A549 (cell line): ENCODE data around the gene SEC22A. TPM values are rescaled to one million over a fixed set of nuclear protein-coding genes. Genes with fewer than 3 reads are reported as not detected.

ENCODE experiments used
- ATAC-seq, 2 experiments: fragments of 200-7000 bp in 1 of 2; fragments of >200 bp in 1 of 2; cut with Nextera tagmentation in 1 of 2; cut with Tn5 transposase in 1 of 2; 3 replicates each; pipeline versions ENCODE4 v1.8.0 to v1.9.1; 2018 to 2020; ENCODE audit warnings: mild to moderate bottlenecking in 1 of 2, moderate library complexity in 1 of 2
- CTCF ChIA-PET: fragments of 300-600 bp; sonication (Branson Sonifier 250); formaldehyde crosslinking; extraction: SDS; loops from one replicate; lab custom pipeline; 2021; ENCODE audit warnings: antibody characterized with exemption, inconsistent platforms; lab: Yijun Ruan, JAX
- POLR2A ChIA-PET: fragments of 350-600 bp; formaldehyde crosslinking; extraction: SDS; loops from one replicate; lab custom pipeline; 2021; ENCODE audit warnings: antibody characterized with exemption, inconsistent platforms; lab: Yijun Ruan, JAX
- DNase-seq, 2 experiments: peaks; one replicate each; pipeline versions ENCODE4 v3.0.0 to v3.0.0-alpha.2; 2011 to 2016; ENCODE audit warnings: low read depth in 1 of 2, low spot score in 1 of 2
- FAIRE-seq: peaks from 2 replicates; lab custom pipeline; 2011; peaks lifted over from hg19 to GRCh38; lab: Jason Lieb, UNC
- H3K27ac ChIP-seq, 2 experiments: fragments of >200 bp; sonication (Bioruptor Twin); formaldehyde crosslinking; 3 replicates each; pipeline ENCODE4 v1.5.1; 2016 to 2017
- H3K4me1 ChIP-seq: fragments of >200 bp; sonication (Bioruptor Twin); formaldehyde crosslinking; 3 replicates; pipeline ENCODE4 v1.6.1; 2016
- H3K4me2 ChIP-seq: fragments of >200 bp; sonication (Bioruptor Twin); formaldehyde crosslinking; 3 replicates; pipeline ENCODE4 v1.6.1; 2016
- H3K4me3 ChIP-seq: fragments of >200 bp; sonication (Bioruptor Twin); formaldehyde crosslinking; 3 replicates; pipeline ENCODE4 v1.5.1; 2016
- H3K9me3 ChIP-seq: fragments of >200 bp; sonication (Bioruptor Twin); formaldehyde crosslinking; 3 replicates; pipeline ENCODE4 v1.6.1; 2016
- BCL3 ChIP-seq: fragments of >200 bp; sonication (Bioruptor Twin); formaldehyde crosslinking; IDR thresholded peaks from 3 replicates; pipeline ENCODE4 v1.6.1; 2016
- CEBPB ChIP-seq, 2 experiments: fragments of >200 bp in 1 of 2; sonication (Bioruptor Twin) in 1 of 2; formaldehyde crosslinking in 1 of 2; IDR thresholded peaks; 2 replicates each; pipeline ENCODE4 v1.6.1; 2012 to 2016
- EHF ChIP-seq: fragments of 250-450 bp; sonication (Bioruptor Pico); IDR thresholded peaks from 2 replicates; pipeline ENCODE4 v1.5.0; 2020; ENCODE audit warnings: mild to moderate bottlenecking
- ELK1 ChIP-seq: fragments of 150-350 bp; IDR thresholded peaks from 2 replicates; pipeline ENCODE4 v1.6.1; 2014; ENCODE audit warnings: low read depth, mild to moderate bottlenecking, low read length
- FOSB ChIP-seq: fragments of 250-450 bp; sonication (Bioruptor Pico); IDR thresholded peaks from 2 replicates; pipeline ENCODE4 v1.5.0; 2020; ENCODE audit warnings: mild to moderate bottlenecking, moderate library complexity
- HES2 ChIP-seq: fragments of >200 bp; sonication (Bioruptor Twin); formaldehyde crosslinking; IDR thresholded peaks from 2 replicates; pipeline ENCODE4 v1.6.1; 2016
- HEYL ChIP-seq: fragments of 250-450 bp; sonication (Bioruptor Pico); IDR thresholded peaks from 2 replicates; pipeline ENCODE4 v1.8.0; 2021; ENCODE audit warnings: mild to moderate bottlenecking, moderate library complexity
- HOXA7 ChIP-seq: fragments of 250-450 bp; sonication (Bioruptor Pico); IDR thresholded peaks from 2 replicates; pipeline ENCODE4 v1.5.0; 2020; ENCODE audit warnings: mild to moderate bottlenecking, moderate library complexity
- JUN ChIP-seq, 2 experiments: fragments of >200 bp; sonication (Bioruptor Twin); formaldehyde crosslinking; IDR thresholded peaks; 2 replicates in 1 of 2; 3 replicates in 1 of 2; pipeline ENCODE4 v1.6.1; 2016 to 2017
- KDM1A ChIP-seq: fragments of 200-600 bp; sonication (generic); IDR thresholded peaks from 2 replicates; pipeline ENCODE4 v1.6.1; 2016; ENCODE audit warnings: low read depth, mild to moderate bottlenecking
- NR3C1 ChIP-seq: fragments of >200 bp; sonication (Bioruptor Twin); formaldehyde crosslinking; IDR thresholded peaks from 3 replicates; pipeline ENCODE4 v1.6.1; 2017
- POLR2AphosphoS2 ChIP-seq: conservative IDR thresholded peaks from 2 replicates; pipeline ENCODE4 v1.6.1; 2012; ENCODE audit warnings: low read length, improper control_type of control experiment, inconsistent platforms
- RCOR1 ChIP-seq: fragments of 150-350 bp; IDR thresholded peaks from 2 replicates; pipeline ENCODE4 v1.6.1; 2014; ENCODE audit warnings: antibody characterized with exemption, low read length, low read depth
- REST ChIP-seq: fragments of 200-600 bp; sonication (generic); IDR thresholded peaks from 2 replicates; pipeline ENCODE4 v1.6.1; 2016; ENCODE audit warnings: antibody characterized with exemption, mild to moderate bottlenecking, moderate library complexity
- RFX5 ChIP-seq: fragments of 450-650 bp; IDR thresholded peaks from 2 replicates; pipeline ENCODE4 v1.7.1; 2014; ENCODE audit warnings: antibody characterized with exemption, mild to moderate bottlenecking, moderate library complexity
- USF2 ChIP-seq: fragments of 450-650 bp; IDR thresholded peaks from 2 replicates; pipeline ENCODE4 v1.6.1; 2014; ENCODE audit warnings: antibody characterized with exemption
- ZC3H11A ChIP-seq: fragments of 450-650 bp; IDR thresholded peaks from 2 replicates; pipeline ENCODE4 v1.6.1; 2014; ENCODE audit warnings: antibody characterized with exemption, mild to moderate bottlenecking
- ZFP36 ChIP-seq: fragments of 450-650 bp; IDR thresholded peaks from 2 replicates; pipeline ENCODE4 v1.6.1; 2014; ENCODE audit warnings: borderline replicate concordance; ENCODE audit not compliant: partially characterized antibody
- ZNF302 ChIP-seq: fragments of 250-450 bp; sonication (Bioruptor Pico); IDR thresholded peaks from 2 replicates; pipeline ENCODE4 v1.9.0; 2021; ENCODE audit warnings: inconsistent platforms, mild to moderate bottlenecking, moderate library complexity
- WGBS: methylation state at CpG from one replicate; pipeline ENCODE4 v1.1.6; 2017; ENCODE audit errors: missing lambda C conversion rate; 5-methylcytosine and 5-hydroxymethylcytosine counted together
- polyA plus RNA-seq, 4 experiments: library from polyadenylated mRNA; depleted of rRNA in 3 of 4; stranded (reverse); fragments of >200 nt; fragmentation: RNase III in 1 of 4; extraction: RNeasy Plus Mini Kit Qiagen cat#74134 plus additional on column Dnase treatment in 1 of 4; gene quantifications; 2 replicates in 3 of 4; 3 replicates in 1 of 4; pipeline ENCODE4 v1.2.3, GENCODE V29; 2011 to 2017
- TF ChIP-seq, protein P1 (sequence below): IDR thresholded peaks from 2 replicates; pipeline ENCODE4 v1.6.1; 2012; ENCODE audit warnings: low read depth, borderline replicate concordance

The SEC22A gene
- polyA plus RNA-seq, 2 of the 4 experiments (the other 2 are of a cell fraction), result 23.5 to 29.9 TPM

DNA sequence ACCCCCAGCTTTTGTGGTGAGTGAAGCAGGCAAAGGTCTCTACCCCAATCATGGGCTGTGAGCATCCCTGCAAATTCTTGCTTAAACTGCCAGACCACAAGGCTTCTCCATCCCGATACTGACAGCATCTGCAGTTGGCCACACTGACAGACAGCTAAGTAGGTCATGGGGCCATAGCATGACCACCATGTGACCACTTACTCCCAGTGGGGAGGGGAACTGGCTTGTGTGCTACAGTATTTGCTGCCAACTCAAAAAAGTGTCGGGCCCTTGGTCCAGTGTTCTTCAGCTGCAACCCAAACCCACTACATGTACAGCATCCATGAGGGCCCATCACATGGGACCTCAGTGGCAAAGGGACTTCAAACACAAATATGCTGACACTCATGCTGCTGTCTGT lies 103.4 kb downstream of the SEC22A start:
- ChIA-PET CTCF (interaction anchor here (0.7 to 1.2 kb wide), 3 partner anchors 9 to 184 kb away, joined by 3 read pairs; no protein-coding TSS in a partner anchor), POLR2A (no interaction called here)
- Histone ChIP-seq H3K9me3 (no peaks in the 10 kb centered on the region), H3K4me1 (peaks cover 8% of the 10 kb centered on the region; the same call in 2 of the 3 replicates), H3K4me3 (no peak overlapping the region)
- ATAC-seq (no peak), DNase-seq (no peak), FAIRE-seq (no peak)
- no peak for TF ChIP-seq BCL3
- TF ChIP-seq JUN (IDR thresholded peaks at IDR 0.05), result no peak
- TF ChIP-seq, protein P1, sequence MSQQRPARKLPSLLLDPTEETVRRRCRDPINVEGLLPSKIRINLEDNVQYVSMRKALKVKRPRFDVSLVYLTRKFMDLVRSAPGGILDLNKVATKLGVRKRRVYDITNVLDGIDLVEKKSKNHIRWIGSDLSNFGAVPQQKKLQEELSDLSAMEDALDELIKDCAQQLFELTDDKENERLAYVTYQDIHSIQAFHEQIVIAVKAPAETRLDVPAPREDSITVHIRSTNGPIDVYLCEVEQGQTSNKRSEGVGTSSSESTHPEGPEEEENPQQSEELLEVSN, result no peak
- no peak for TF ChIP-seq ZFP36
- TF ChIP-seq ELK1, result no peak
- no peak for TF ChIP-seq REST
- no peak for TF ChIP-seq HES2
- no peak for TF ChIP-seq RCOR1
- TF ChIP-seq CEBPB (IDR thresholded peaks at IDR 0.05), result no peak
- no peak for TF ChIP-seq POLR2AphosphoS2
- no peak for TF ChIP-seq EHF (CRISPR knock-in tag)
- no peak for TF ChIP-seq ZNF302 (CRISPR knock-in tag)
- TF ChIP-seq HOXA7, result no peak
- TF ChIP-seq ZC3H11A, result no peak
- TF ChIP-seq FOSB (CRISPR knock-in tag), result no peak
- TF ChIP-seq KDM1A, result no peak
- no peak for TF ChIP-seq NR3C1
- no peak for TF ChIP-seq USF2
- no peak for TF ChIP-seq HEYL (CRISPR knock-in tag)
- no peak for TF ChIP-seq RFX5
- TF ChIP-seq, all 56 proteins: peak for 0
- no peak overlapping the region for H3K27ac ChIP-seq
- H3K4me2 ChIP-seq, result no peak overlapping the region
- WGBS, result 92% methylated on average over 1 of the region's 2 CpGs

GRCh38 chr3:123307064-123307463 lies 105.3 kb downstream of the SEC22A start:
- no peak for FAIRE-seq
- ChIA-PET POLR2A (no interaction called here), CTCF (interaction anchor here (1.1 to 2.5 kb wide), 6 partner anchors 19 to 279 kb away, joined by 3 to 12 read pairs (median 5); partner anchors contain the start of gene SEMA5B)
- Histone ChIP-seq H3K4me2 (no peak overlapping the region), H3K9me3 (no peaks in the 10 kb centered on the region), H3K4me3 (no peak overlapping the region), H3K27ac (no peak overlapping the region), H3K4me1 (0 out of 3 replicates have a peak, but pooled peaks cover 10% of the 10 kb centered on the region)
- ATAC-seq, result no peak
- 54% methylated on average over 5 of the region's 5 CpGs for WGBS
- no peak for TF ChIP-seq POLR2AphosphoS2
- TF ChIP-seq CEBPB (IDR thresholded peaks at IDR 0.05), result 0 out of 4 replicates have a peak, but pooled peaks of 1 of the 2 experiments have one; percentile 22
- no peak for DNase-seq
